Activated CD8-positive, alpha-beta memory T cell treated with anti-CD3 and anti-CD28 coated beads for 24 hours (primary cell): Measurements from ENCODE around the gene ADAM8.
A peak's percentile ranks its signal among the peaks of the same experiment; 100 is the strongest.
"Not testable (repeated sequence)": the region's sequence is repeated elsewhere in the genome, so short reads cannot be mapped to it uniquely, and the experiment has no call there.

Experiments
- DNase-seq: peaks from one replicate; pipeline ENCODE4 v3.0.0-alpha.2; 2020

ADAM8 gene

DNA sequence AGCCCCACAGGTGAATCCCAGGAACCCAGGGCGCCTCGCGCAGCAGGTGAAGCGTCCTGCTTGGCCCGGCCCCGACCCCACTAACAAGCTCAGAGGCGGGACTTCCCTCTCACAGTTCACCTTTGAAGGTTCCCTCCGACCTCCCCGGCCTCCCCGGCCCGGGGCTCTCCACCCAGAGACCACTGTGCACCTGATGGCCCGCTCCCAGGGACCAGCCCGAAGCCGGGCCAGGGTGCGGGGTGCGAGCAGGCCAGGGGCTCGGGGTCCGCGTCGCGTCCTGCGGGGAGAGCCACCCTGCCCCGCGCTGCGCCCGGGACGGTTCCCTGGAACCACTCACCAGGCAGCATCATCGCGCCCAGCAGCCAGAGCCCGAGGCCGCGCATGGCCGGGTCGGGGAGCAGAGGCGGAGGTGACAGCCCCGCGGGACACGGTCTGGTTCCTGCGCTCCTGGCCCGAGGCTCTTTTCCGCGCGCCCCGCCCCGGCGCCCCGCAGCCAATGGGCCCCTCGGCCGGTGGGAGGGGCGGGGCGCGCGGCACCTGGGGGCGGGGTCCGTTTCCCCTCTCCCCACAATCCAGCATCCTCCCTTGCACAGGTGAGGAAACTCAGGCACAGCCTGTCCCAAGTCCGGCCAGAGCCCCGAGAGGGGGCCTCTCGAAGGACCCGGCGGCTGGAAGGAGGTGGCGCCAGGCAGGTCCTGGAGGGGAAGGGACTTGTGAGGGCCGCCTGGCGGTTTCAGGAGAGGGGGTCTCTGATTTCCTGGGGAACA lies at the start of gene ADAM8:
TSS of gene ADAM8 (minus strand) at position 434 of the 767 bp plus-strand sequence. CDS start at position 383, 51 bp downstream.
- peak; percentile 83 for DNase-seq

DNA sequence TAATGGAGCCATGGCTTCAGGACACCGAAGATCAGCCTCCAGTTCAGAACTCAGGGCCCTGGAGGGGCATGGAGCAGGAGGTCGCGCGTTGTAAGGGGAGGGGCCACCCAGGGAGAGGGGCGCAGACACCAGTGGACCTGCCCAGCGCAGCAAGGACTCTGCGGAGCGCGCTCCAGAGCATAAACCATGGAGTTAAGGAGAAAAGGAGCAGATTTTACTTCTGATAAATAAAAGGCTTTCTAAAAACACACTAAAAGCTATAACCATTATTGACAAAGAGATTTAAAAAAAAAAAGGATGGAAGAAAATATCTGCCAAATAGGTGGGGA lies 49.5 kb upstream of the ADAM8 start:
- no peak for DNase-seq

GRCh38 chr10:133325440-133326222 lies 49.0 kb upstream of the ADAM8 start:
- no peak for DNase-seq

GRCh38 chr10:133324857-133325260 lies 48.2 kb upstream of the ADAM8 start:
- DNase-seq = no peak

- no peak for DNase-seq
These were observed 47.6 kb upstream of the ADAM8 start for GRCh38 chr10:133324198-133324792.

DNA sequence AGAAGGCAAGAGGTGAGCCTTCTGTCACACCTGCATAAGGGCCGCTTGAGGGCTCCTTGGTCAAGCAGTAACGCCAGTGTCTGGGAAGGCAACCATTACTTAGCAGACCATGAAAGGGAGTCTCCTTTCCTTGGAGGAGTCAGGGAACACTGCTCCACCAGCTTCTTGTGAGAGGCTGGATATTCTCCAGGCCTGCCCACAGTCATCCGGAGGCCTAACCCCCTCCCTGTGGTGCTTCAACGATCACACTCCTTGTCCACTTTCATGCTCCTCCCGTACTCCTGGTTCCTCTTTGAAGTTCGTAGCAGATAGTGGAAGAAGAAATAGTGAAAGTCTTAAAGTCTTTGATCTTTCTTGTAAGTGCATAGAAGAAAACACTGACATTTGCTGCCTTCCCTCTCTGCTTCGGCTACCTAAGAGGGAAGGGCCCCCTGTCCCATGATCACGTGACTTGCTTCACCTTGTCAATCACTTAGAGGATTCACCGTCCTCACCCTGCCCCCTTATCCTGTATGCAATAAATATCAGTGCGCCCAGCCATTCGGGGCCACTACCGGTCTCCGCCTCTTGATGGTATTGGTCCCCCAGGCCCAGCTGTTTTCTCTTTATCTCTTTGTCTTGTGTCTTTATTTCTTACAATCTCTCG lies 45.5 kb upstream of the ADAM8 start:
- not testable (repeated sequence) for DNase-seq

GRCh38 chr10:133320852-133321422 lies 44.3 kb upstream of the ADAM8 start:
- not testable (repeated sequence) for DNase-seq

GRCh38 chr10:133318494-133319127 lies 41.9 kb upstream of the ADAM8 start:
- peak; percentile 85 for DNase-seq

DNA sequence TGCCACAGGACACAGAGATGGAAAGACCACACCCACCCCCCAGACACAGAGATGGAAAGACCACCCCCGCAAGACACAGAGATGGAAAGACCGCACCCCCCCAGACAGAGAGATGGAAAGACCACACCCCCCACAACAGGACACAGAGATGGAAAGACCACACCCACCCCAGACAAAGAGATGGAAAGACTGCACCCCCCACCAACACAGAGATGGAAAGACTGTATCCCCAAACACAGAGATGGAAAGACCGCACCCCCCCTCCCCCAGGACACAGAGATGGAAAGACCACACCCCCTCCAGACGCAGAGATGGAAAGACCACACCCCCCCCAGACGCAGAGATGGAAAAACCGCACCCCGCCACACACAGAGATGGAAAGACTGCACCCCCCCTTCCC lies 40.1 kb upstream of the ADAM8 start:
- DNase-seq = no peak

DNA sequence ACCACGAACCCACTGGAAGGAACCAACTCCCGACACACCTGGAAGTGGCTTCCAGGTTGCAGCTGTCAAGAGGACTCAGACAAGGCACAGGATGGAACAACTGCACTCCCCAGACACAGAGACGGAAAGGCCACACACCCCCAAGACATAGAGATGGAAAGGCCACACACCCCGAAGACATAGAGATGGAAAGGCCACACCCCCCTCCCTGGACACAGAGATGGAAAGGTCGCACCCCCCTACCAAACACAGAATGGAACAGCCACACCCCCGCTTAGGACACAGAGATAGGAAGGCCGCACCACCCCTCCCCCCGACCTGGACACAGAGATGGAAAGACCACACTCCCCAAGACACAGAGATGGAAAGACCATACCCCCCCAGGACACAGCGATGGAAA lies 39.6 kb upstream of the ADAM8 start:
- no peak for DNase-seq

GRCh38 chr10:133315847-133316246 lies 39.2 kb upstream of the ADAM8 start:
- no peak for DNase-seq

DNA sequence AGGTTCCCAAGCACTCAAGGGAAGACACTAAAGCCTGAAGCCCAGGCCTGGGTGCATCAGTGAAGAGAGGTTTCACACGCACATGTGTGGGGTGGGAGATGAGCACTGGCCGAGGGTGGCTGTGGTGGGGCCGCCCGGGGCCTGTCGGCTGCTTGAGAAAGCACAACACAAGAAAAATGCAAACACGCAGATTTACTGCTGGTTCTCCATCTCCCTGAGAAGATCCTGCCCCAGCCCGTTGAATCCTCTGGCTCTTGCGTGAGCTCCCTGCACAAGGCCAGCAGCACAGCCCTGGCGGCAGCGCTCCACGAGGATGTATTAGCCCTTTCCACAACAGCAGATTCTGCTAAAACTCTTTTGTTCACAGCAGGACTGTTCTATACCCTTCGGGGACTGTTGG lies 38.2 kb upstream of the ADAM8 start:
- no peak for DNase-seq

GRCh38 chr10:133313192-133313591 lies 36.5 kb upstream of the ADAM8 start:
- no peak for DNase-seq

DNA sequence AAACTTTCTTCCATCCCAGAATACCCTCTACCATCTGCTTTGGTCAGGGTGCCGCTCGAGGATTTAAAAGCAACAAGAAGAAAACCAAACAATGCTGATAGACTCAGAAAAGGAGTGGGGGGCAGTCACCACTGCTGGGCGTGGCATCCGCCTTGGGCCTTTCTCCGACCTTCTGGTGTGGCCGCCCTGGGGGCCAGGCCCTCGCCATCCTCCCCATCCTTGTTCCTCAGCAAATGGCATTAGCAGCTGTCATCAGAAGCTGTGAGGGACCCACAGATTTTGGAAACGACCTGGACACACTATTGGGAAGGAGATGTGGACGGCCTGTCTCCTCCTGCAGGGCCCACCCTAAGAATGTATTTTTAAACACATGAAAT lies 36.1 kb upstream of the ADAM8 start:
- no peak for DNase-seq

GRCh38 chr10:133312016-133312768 lies 35.5 kb upstream of the ADAM8 start:
- no peak for DNase-seq

GRCh38 chr10:133311570-133311969 lies 34.9 kb upstream of the ADAM8 start:
- no peak for DNase-seq

DNA sequence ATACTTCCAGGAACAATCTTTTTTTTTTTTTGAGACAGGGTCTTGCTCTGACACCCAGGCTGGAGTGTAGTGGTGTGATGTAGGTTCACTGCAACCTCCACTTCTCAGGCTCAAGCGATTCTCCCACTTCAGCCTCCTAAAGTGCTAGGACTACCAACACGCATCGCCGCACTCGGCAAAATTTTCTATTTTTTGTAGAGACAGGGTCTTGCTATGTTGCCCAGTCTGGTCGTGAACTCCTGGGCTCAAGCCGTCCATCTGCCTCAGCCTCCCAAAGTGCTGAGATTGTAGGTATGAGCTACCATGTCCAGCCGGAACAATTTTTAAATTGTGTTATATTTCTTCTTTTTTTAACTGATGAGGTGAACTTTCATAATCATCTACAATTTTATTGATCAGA lies 34.1 kb upstream of the ADAM8 start:
- DNase-seq = no peak

- DNase-seq = no peak
These were observed 33.7 kb upstream of the ADAM8 start for GRCh38 chr10:133310399-133310755.

DNA sequence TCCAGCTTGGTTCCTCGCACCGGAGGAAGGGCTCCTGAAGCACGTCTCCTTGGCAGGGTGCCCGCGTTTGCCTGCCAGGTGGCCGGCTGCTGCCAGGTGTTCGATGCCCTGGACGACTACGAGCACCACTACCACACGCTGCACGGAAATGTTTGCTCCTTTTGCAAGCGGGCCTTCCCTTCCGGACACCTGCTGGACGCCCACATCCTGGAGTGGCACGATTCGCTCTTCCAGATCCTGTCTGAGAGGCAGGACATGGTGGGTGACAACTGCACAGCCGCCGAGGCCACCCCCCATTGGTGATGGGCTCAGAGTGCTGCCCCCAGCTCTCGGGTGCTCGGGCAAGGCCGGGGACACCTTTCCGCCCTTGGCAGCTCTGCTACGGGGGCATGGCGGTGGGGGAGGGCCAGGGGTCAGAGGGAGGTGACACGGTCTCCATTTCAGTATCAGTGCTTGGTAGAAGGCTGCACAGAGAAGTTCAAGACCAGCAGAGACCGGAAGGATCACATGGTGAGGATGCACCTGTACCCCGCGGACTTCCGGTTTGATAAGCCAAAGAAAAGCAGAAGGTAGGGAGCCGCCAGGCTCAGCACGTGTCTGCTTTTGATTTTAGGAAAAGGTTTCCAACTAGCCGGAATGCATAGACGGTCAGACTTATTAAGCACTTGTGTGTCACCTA lies 33.2 kb upstream of the ADAM8 start:
- DNase-seq = no peak

GRCh38 chr10:133309100-133309719 lies 32.5 kb upstream of the ADAM8 start:
- no peak for DNase-seq
